ENCODE results near the gene SHMT1. TPM values are rescaled to one million over a fixed set of nuclear protein-coding genes. Genes with fewer than 3 reads are reported as not detected.
"Not testable (repeated sequence)": the region's sequence is repeated elsewhere in the genome, so short reads cannot be mapped to it uniquely, and the experiment has no call there.

Gene SHMT1
- polyA plus RNA-seq, 1 donor (not counting 4 experiments of a cell fraction or from before 2014, with no cell fraction given), result 15.7 TPM

DNA sequence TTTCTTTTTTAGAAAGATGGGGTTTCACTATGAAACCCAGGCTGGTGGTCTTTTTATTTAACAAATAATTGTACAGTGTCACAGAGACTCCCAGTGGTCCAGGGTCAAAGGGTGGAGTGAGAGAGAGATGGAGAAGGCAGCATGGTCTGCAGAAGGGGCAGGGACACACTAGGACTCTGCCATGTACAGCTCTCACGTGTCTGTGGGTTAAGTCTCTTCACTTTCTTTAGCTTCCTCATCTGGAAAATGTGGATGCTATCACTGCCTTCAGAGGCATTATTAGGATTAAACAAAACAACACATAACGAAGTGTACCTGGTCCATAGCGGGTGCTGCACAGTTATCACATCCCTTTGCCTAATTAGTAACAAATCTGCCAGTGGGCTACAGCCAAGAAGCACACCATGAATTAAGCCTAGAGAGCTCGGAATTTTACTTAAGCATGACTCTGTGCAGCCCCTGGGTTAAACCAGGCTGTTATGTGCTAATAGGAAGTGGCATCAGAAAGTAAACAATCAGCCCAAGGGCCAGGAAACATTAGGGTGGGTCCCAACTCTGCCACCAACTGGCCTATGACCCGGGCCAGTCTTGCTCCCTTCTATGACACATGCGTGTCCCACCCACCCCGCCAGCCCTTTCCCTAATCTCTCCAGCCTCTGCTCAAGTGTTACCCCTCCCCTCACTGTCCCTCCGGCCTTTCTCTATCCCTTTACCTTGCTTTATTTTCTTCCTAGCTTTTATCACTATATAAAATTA, 62.4 kb downstream of the SHMT1 start:
- H4K20me1 ChIP-seq (ENCODE audit: control insufficient read depth, extremely low read depth, insufficient read depth, low read length), result no peaks in the 10 kb centered on the region
- H3K27me3 ChIP-seq (ENCODE audit: control insufficient read depth, extremely low read depth, insufficient read depth, low read length), result no peaks in the 10 kb centered on the region
- H2AFZ ChIP-seq (ENCODE audit: control insufficient read depth, low read length), result no peak overlapping the region
- DNase-seq (ENCODE audit: low read depth, low spot score) (no peak), FAIRE-seq (no peak)
- no peak overlapping the region for H3K9ac ChIP-seq (ENCODE audit: control insufficient read depth, extremely low read depth, insufficient read depth, low read length)
- H3K9me3 ChIP-seq (ENCODE audit: control insufficient read depth, low read depth, low read length), result no peaks in the 10 kb centered on the region
- peaks cover 21 to 27% of the 10 kb centered on the region in 2 experiments for H3K36me3 ChIP-seq (ENCODE audit: control insufficient read depth in 2 of 2, extremely low read depth in 1 of 2, insufficient read depth in 2 of 2, low read length in 2 of 2)
- dilution Hi-C loops (cut with MboI; ENCODE audit: extremely low pct_ligation_motif_present, low sequenced_read_pairs), result no loop called here
- TF ChIP-seq, protein P1, sequence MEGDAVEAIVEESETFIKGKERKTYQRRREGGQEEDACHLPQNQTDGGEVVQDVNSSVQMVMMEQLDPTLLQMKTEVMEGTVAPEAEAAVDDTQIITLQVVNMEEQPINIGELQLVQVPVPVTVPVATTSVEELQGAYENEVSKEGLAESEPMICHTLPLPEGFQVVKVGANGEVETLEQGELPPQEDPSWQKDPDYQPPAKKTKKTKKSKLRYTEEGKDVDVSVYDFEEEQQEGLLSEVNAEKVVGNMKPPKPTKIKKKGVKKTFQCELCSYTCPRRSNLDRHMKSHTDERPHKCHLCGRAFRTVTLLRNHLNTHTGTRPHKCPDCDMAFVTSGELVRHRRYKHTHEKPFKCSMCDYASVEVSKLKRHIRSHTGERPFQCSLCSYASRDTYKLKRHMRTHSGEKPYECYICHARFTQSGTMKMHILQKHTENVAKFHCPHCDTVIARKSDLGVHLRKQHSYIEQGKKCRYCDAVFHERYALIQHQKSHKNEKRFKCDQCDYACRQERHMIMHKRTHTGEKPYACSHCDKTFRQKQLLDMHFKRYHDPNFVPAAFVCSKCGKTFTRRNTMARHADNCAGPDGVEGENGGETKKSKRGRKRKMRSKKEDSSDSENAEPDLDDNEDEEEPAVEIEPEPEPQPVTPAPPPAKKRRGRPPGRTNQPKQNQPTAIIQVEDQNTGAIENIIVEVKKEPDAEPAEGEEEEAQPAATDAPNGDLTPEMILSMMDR (optimal IDR thresholded peaks at IDR 0.05 in 1 of 3, IDR thresholded peaks at IDR 0.05 in 1 of 3, conservative IDR thresholded peaks at IDR 0.05 in 1 of 3; ENCODE audit: extremely low read depth in 1 of 3, insufficient read depth in 2 of 3, low read length in 3 of 3), result no peak
- no peak for TF ChIP-seq EZH2 (IDR thresholded peaks at IDR 0.05; ENCODE audit: low read length)
- H3K4me2 ChIP-seq (ENCODE audit: control insufficient read depth, extremely low read depth, insufficient read depth, low read depth, low read length), result no peak overlapping the region
- H3K27ac ChIP-seq (ENCODE audit: control insufficient read depth, insufficient read depth, low read length), result no peak overlapping the region
- no peaks in the 10 kb centered on the region for H3K4me1 ChIP-seq (ENCODE audit: control insufficient read depth, extremely low read depth, insufficient read depth, low read length)
- H3K4me3 ChIP-seq (ENCODE audit: control insufficient read depth in 2 of 3, extremely low read depth in 1 of 3, insufficient read depth in 2 of 3, low read depth in 1 of 3, low read length in 3 of 3), result no peak overlapping the region
- no peaks in the 10 kb centered on the region for H3K9me1 ChIP-seq (ENCODE audit: control insufficient read depth, extremely low read depth, insufficient read depth, low read length)
- no peaks in the 10 kb centered on the region for H3K79me2 ChIP-seq (ENCODE audit: control insufficient read depth, insufficient read depth, low read length)

DNA sequence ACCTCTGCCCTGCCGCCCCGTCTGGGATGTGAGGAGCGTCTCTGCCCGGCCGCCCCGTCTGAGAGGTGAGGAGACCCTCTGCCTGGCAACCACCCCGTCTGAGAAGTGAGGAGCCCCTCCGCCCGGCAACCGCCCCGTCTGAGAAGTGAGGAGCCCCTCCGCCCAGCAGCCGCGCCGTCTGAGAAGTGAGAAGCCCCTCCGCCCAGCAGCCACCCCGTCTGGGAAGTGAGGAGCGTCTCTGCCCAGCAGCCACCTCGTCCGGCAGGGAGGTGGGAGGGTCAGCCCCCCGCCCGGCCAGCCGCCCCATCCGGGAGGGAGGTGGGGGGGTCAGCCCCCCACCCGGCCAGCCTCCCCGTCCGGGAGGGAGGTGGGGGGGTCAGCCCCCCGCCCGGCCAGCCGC, 65.3 kb downstream of the SHMT1 start:
- H3K79me2 ChIP-seq (ENCODE audit: control insufficient read depth, insufficient read depth, low read length); H4K20me1 ChIP-seq (ENCODE audit: control insufficient read depth, extremely low read depth, insufficient read depth, low read length); dilution Hi-C loops (cut with MboI; ENCODE audit: extremely low pct_ligation_motif_present, low sequenced_read_pairs); H3K27me3 ChIP-seq (ENCODE audit: control insufficient read depth, extremely low read depth, insufficient read depth, low read length); H3K9me1 ChIP-seq (ENCODE audit: control insufficient read depth, extremely low read depth, insufficient read depth, low read length); H3K4me1 ChIP-seq (ENCODE audit: control insufficient read depth, extremely low read depth, insufficient read depth, low read length); H3K4me2 ChIP-seq (ENCODE audit: control insufficient read depth, extremely low read depth, insufficient read depth, low read depth, low read length); DNase-seq (ENCODE audit: low read depth, low spot score); H3K4me3 ChIP-seq (ENCODE audit: control insufficient read depth in 2 of 3, extremely low read depth in 1 of 3, insufficient read depth in 2 of 3, low read depth in 1 of 3, low read length in 3 of 3); H2AFZ ChIP-seq (ENCODE audit: control insufficient read depth, low read length); H3K27ac ChIP-seq (ENCODE audit: control insufficient read depth, insufficient read depth, low read length); H3K9ac ChIP-seq (ENCODE audit: control insufficient read depth, extremely low read depth, insufficient read depth, low read length); FAIRE-seq; H3K9me3 ChIP-seq (ENCODE audit: control insufficient read depth, low read depth, low read length): not testable (repeated sequence)
- H3K36me3 ChIP-seq (ENCODE audit: control insufficient read depth in 2 of 2, extremely low read depth in 1 of 2, insufficient read depth in 2 of 2, low read length in 2 of 2), result peaks cover 20 to 22% of the 10 kb centered on the region in 2 experiments
